Middle frontal gyrus (tissue), 1 donor: ENCODE results near the gene TMEM203.
A peak's percentile ranks its signal among the peaks of the same experiment; 100 is the strongest.
"Not testable (repeated sequence)": the region's sequence is repeated elsewhere in the genome, so short reads cannot be mapped to it uniquely, and the experiment has no call there.

Experiments used
- DNase-seq: peaks from one replicate; pipeline ENCODE4 v3.0.0-alpha.2; 2015; ENCODE audit warnings: low spot score; ENCODE audit errors: extremely low spot score

The TMEM203 gene

GRCh38 chr9:137205126-137206069 lies at the start of gene TMEM203, which contains the start of gene NDOR1:
TMEM203 (minus strand) TSS chr9:137205648; CDS start chr9:137205414, 234 bp downstream.
NDOR1 (plus strand) TSS chr9:137205700; CDS start chr9:137205778, 78 bp downstream.
- peak; percentile 78 for DNase-seq

- peak; percentile 79 for DNase-seq
Observed at GRCh38 chr9:137254624-137255447, 49.4 kb upstream of the TMEM203 start, which contains the start of gene NELFB. NELFB (plus strand) TSS chr9:137255327.

GRCh38 chr9:137253717-137254623 lies 48.5 kb upstream of the TMEM203 start:
- no peak for DNase-seq

- no peak for DNase-seq
Observed at GRCh38 chr9:137252555-137253506, 47.4 kb upstream of the TMEM203 start.

GRCh38 chr9:137251490-137252268 lies 46.2 kb upstream of the TMEM203 start:
- no peak for DNase-seq

- no peak for DNase-seq
Observed at GRCh38 chr9:137251194-137251461, 45.7 kb upstream of the TMEM203 start, which contains the start of gene STPG3. STPG3 (plus strand) TSS chr9:137251286; CDS start chr9:137251287, 1 bp downstream.

GRCh38 chr9:137250329-137251193 lies 45.1 kb upstream of the TMEM203 start:
- DNase-seq: no peak

- DNase-seq: no peak
Observed at GRCh38 chr9:137247916-137248175, 42.4 kb upstream of the TMEM203 start.

GRCh38 chr9:137247135-137247915 lies 41.9 kb upstream of the TMEM203 start:
- no peak for DNase-seq

GRCh38 chr9:137245450-137246421 lies 40.3 kb upstream of the TMEM203 start:
- no peak for DNase-seq

GRCh38 chr9:137244486-137245449 lies 39.3 kb upstream of the TMEM203 start:
- no peak for DNase-seq

- DNase-seq: no peak
Observed at GRCh38 chr9:137243626-137244485, 38.4 kb upstream of the TMEM203 start.

GRCh38 chr9:137243266-137243625 lies 37.8 kb upstream of the TMEM203 start:
- not testable (repeated sequence) for DNase-seq
